Kidney glomerular epithelial cell (primary cell): Measurements from ENCODE around the gene FBXO39.
"Not testable (repeated sequence)": the region's sequence is repeated elsewhere in the genome, so short reads cannot be mapped to it uniquely, and the experiment has no call there.

Experiments used
- DNase-seq: peaks from one replicate; lab custom pipeline; 2025; lab: John Stamatoyannopoulos, UW

The FBXO39 gene

DNA sequence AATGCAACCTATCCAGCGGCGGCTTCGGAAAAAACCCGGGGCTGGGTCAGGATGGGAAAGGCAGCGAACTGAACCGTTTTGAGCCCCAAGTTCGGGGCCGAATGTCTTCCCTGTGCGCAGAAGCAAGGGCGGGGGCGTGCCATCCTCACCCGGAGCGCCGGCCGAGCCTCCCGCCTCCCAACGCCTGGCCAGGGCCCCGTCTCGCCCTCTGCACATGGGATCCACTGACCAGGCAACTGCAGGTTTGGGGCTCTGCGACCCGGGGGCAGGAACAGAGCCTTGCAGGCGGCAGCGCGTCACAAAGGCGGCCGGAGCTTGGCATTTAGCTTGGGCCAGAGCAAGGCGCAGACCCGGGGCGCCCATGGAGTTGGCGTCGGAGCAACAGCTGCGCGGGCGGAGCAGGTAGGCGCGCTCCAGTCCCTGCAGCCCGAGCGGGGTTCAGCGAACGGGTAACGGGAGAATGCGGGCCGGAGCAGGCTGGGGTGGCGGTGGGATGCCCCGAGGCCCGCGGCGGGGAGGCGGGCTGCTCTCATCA lies at the start of gene FBXO39:
FBXO39 (plus strand) TSS at position 345 of the 535 bp plus-strand sequence. CDS start 3,654 bp downstream, outside the sequence.
- DNase-seq, result no peak

DNA sequence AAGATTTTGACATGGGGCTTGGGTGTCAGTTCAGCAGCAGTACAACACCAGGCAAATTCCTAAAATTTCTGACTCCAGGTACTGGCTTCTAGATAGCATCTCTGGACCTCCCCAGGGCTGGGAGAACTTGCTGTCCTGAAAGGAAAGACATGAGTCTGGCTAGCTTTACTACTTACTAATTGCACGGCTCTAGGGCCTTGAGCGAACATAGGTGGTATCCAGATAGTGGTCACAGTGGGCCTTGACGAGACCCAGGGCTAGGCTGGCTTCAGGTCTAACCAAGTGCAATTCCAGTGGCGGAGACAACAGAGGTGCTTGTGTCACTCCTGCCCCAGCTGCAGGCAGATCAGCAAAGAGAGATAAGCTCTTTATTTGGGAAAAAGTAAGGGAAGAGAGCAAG lies 46.5 kb upstream of the FBXO39 start:
- DNase-seq, result no peak

DNA sequence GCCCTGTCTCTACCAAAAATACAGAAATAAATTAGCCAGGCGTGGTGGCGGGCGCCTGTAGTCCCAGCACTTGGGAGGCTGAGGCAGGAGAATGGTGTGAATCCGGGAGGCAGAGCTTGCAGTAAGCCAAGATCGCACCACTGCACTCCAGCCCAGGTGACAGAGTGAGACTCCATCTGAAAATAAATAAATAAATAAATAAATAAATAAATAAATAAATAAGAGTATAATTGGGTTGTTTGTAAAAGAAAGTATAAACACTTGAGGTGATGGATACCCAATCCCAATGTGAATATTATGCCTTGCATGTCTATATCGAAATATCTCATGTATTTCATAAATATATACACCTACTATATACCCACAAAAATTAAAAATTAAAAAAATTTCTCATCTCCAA lies 29.4 kb upstream of the FBXO39 start:
- not testable (repeated sequence) for DNase-seq

DNA sequence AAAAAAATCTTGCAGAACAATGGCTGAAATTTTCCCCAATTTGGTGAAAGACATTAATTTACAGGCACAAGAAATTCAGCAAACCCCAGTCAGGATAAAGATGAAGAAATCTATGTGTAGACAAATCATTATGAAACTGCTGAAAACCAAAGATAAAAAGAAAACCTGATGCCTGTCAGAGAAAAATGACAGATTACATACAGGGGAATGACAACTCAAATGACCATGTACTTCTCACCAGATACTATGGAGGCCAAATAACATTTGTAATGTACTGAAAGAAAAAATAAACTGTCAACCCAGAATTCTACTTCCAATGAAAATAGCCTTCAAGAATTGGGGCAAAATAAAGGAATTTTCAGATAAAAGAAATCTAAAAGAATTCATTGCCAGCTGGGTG lies 27.4 kb upstream of the FBXO39 start:
- no peak for DNase-seq

DNA sequence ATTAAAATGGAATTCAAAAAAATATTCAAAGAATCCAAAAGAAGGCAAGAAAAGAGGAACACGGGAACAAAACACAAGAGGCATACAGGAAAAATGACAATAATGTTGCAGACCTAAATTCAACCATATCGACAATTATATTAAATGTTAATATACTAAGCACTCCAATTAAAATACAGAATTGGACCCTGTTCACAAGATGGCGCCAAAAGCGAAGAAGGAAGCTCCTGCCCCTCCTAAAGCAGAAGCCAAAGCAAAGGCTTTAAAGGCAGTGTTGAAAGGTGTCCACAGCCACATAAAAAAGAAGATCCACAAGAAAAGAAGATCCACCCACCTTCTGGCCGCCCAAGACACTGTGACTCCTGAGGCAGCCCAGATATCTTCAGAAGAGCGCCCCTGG lies 26.5 kb upstream of the FBXO39 start:
- DNase-seq, result no peak

DNA sequence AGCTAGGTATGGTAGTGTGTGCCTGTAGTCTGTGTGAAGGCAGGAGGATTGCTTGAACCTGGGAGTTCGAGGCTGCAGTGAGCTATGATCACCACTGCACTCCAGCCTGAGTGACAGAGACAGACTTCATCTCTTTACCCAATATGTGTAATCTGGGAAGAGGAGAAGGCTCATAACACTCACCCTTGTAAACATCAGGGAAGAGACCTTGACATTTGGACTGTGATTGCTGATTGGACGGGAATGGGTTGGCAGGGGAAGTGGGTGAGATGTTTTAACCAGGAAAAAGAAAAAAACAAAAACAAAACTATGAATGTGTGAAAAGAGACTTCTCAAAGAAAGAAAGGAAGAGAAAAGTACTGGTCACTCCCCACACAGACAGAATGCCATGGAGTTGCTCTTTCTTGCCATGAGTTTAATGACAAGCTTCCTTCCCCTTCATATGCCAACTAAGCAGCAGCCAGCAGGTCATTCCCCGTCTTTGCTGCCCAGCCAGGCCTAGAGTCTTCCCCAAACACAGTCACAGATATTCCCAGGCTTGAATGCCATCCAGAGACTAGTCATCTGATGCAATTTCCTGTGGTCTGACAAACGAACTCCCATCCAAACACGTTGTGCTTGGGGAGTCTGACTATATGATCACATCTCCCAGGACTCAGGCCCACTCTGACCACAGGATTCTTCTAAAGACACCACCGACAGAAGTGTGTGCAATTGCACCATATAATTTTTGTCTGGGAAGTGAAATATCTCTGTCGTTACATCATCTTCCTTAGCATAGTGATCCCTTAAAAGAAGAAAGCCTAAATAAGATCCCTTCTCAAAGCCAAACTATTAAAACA lies 23.7 kb upstream of the FBXO39 start:
- DNase-seq, result peak; percentile 93

DNA sequence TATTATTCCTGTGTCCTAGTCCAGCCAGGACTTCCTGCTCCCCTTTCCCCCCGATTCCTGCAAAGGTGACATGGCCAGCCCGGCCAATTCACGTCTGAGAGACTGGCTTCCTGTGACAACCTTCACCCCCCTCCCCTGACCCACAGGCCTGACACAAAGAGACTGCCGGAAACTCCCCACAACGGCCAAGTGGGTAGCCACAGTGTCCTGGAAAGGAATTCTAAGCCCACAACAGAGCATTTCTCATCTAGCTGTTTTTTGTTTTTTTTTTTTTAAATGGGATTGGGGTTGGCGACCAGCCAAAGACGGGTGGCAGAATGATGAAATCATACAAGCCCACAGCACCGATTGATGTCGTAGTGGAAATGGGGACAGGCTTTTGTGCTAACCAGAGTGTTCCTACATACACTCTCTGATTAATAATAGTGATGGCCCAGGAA lies 23.0 kb upstream of the FBXO39 start:
- DNase-seq, result peak; percentile 67

DNA sequence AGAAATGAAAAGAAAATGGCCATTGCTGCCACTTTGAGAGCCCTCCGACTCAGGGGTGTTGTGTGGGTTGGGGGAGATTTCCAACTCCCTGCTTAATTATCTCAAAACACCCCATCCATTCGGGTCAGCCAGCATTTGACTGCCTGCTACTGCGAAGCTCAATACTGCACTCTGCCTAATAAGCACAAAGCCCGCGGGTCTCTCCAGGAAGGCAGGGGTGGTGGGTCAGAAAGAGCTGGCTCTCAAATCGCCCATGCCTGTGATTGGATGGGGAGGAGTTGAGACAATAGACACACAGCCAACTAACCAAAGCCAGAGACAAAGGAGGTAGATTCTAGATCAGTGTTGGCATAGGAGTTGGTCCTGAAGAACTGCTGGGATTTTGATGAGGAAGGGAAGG lies 22.5 kb upstream of the FBXO39 start:
- no peak for DNase-seq

DNA sequence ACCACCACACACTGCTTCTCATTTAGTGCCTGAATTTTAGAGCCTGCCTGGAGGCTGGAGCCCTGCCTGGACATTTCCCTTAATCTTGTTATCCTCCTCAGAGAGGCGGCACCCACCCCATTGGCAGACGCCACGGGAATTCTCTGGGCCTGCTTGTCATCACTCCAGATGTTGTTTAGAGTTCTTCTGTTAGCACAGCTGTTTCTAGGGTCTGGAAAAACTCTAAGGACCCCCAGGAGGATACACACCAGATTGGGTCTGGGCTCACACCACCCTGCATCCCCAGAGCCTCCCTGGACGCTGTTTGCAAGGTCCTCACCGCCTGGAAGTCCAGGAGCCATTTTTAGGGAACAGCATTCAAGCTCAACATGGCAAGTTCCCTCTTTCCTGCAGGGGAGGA lies 20.7 kb upstream of the FBXO39 start:
- no peak for DNase-seq

DNA sequence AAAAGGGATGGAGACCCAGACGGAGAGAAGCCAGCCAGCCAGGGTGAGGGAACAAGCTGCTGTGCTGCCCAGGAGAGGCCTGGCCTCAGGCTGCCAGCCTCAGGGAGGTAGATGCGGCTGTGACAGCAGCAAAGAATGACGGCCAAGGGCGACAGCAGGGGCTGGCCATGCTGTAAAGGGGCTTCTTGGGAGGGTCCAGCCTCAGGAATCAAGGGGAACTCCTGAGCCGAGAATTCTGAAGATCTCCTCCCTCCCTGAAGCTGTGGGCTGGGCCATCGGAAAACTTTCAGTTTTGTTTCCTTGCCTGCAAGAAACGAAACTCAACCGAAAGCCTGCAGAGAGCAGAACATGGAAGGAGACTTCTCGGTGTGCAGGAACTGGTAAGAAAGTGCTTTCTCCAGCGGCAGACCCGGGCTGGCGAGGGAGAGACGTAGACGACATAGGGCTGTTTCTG lies 20.3 kb upstream of the FBXO39 start, which contains the start of gene XAF1:
XAF1 (plus strand) TSS at position 316 of the 454 bp plus-strand sequence; CDS start at position 349, 33 bp downstream.
- DNase-seq, result no peak

DNA sequence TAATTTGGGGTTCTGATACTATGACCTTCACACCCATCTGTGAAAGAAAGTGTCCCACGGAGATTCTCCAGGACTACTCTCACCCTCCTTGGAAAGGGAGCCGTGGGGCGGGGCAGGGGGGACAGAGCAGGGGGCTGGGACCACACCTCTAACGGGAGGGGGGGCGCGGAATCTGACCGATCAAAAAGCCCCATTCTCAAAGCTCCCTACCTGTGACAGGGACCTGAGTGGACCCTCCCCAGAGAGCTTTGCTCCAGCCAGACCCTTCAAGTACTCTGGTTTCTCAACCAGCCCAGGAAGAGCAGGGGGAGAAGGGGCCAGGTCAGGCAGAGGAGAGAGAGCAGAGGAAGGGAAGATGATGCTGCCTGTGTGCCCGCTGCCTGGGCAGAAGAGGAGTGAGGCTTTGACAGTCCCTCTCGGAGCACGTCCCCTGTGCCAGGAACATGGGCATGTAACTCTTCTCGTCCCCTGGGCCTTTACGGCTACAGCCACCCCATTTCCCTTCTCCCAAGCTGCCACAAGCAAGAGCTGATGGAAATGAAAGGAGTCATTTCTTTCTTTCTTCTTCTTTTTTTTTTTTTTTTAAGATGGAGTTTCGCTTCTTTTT lies 19.5 kb upstream of the FBXO39 start:
- DNase-seq, result no peak

DNA sequence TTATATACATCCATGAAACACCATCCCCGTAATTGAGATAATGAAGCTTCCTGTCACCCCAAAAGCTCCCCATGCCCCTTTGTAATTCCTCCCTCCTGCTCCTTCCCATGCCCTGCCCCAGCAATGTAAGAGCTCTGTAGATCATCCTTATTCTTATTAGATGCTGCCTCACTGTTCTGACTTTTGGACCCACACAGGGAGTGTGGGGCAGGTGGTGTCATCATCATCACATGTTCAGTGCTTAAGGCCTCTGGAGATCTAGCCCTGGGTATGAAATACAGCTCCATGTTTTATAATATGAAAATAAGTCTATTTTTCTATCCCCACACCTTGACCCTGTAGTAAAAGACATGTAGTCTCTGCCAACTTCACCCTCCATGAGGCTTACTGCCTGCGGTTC lies 18.3 kb upstream of the FBXO39 start:
- no peak for DNase-seq

DNA sequence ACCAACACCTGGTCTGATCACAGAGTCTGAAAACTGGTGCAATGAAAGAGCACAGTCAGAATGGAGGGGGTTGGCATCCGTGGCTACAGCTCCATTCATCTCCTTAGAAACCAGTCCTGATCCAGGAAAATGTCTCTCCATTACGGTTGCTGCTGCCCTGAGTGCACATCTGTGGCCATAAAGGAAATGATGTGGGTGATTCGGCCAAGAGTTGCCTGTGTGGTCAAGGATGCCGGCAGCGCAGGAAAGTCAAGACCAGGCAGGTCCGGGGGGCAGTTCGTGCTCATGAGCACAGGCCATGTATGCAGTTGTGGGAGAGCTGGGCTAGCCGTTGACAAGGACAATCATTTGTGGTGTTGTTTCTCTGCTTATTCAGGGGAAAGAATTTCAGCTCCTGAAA lies 14.2 kb upstream of the FBXO39 start:
- no peak for DNase-seq

DNA sequence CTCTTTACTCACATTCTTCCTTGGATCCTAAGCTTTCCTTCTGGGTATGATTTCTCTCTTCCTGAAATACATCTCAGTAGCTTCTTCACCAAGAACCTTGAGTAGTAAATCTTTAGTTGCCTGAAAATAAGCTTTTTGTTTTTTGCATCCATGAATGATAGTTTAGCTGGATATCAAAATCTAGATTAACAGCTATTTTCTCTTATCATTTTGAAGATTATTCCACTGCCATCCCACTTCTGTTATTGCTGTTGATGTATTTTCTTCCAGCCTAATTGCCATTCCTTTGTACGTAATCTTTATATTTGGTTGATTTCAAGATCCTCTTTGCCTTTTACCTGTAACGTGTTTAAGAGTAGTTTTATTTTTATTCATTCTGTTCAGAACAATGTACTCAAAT lies 7.6 kb upstream of the FBXO39 start:
- DNase-seq, result no peak

DNA sequence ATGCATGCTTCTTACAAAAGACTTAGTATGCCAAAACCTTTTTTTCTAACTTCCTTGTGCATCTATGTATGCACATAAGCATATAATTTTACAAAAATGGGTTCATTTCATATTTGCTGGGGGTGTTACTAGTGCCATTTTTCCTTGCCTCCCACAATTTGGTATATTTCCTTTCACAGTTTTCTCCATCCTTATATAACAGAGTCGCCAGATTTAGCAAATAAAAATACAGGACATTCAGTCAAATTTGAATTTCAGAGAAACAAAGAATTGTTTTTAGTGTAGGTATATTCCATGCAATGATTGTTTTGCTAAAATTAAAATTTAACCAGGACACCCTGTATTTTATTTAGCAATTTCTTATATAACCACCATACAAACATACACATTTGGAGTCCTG lies 4.0 kb upstream of the FBXO39 start:
- no peak for DNase-seq

DNA sequence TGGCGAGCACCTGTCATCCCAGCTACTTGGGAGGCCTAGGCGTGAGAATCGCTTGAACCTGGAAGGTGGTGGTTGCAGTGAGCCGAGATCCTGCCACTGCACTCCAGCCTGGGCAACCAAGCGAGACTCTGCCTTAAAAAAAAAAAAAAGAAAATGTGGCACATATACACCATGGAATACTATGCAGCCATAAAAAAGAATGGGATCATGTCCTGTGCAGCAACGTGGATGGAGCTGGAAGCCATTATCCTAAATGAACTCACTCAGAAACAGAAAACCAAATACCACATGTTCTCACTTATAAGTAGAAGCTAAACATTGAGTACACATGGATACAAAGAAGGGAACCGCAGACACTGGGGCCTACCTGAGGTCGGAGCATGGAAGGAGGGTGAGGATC lies 1.1 kb upstream of the FBXO39 start:
- not testable (repeated sequence) for DNase-seq

DNA sequence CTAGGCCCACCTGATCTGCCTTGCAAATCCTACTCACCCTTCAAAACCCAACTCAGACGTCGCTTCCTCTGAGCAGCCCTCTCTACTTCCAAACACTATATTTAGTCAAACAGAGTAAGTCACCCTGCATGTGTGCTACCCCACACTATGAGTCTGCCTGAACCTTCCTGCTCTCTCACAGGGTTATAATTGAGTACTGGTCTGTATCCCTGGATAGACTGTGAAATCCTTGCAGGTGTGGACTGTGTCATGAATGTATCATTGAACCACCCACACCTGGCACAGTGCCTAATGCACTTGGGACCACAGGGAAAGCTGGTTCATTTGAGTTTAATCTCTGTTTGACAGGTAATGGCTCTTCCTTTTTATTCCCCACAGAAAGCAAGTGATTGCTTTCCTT lies 3.4 kb downstream of the FBXO39 start:
- no peak for DNase-seq

DNA sequence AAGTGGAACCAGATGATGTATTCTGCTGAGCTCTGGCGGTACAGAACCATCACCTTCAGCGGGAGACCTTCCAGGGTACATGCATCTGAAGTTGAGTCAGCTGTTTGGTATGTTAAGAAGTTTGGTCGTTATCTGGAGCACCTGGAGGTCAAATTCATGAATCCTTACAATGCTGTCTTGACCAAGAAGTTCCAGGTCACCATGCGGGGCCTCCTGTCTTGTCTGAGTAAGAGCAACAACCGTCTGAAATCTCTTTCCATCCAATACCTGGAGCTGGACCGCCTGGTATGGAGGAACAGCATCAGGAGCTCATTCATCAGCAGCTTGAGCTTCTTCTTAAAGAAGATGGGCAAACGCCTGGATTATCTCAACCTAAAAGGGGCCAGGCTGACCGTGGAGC lies 4.0 kb downstream of the FBXO39 start:
- no peak for DNase-seq

DNA sequence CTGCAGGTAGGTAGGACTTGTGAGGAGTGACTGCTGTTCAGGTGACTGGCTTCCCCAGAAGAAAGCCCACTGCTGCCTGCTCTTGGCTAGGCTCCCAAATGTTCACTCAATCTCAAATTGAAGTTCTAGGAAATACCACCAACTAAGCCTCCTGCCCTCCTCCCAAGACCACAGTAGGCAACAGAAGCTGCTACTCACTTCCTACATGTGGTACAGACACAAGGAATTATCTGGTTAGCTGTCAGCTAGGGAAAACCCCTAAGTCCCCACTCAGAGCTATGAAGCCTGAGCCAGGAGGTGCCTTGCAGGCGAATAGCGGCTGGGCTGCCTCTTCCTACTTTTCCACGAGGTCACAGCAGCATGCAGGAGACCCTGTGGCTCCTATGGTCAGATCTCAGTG lies 4.9 kb downstream of the FBXO39 start:
- DNase-seq, result no peak

DNA sequence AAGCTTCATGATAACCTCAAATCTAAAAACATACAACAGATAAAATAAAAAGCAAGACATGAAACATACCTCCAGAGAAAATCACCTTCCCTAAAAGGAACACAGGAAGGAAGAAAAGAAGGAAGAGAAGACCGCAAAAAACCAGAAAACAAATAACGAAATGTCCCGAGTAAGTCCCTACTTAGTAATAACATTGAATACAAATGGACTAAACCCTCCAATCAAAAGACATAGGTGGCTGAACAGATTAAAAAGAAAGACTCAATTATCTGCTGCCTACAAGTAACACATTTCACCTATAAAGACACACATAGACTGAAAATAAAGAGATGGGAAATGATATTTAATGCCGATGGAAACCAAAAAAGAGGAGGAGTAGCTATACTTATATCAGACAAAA lies 6.2 kb downstream of the FBXO39 start:
- no peak for DNase-seq

DNA sequence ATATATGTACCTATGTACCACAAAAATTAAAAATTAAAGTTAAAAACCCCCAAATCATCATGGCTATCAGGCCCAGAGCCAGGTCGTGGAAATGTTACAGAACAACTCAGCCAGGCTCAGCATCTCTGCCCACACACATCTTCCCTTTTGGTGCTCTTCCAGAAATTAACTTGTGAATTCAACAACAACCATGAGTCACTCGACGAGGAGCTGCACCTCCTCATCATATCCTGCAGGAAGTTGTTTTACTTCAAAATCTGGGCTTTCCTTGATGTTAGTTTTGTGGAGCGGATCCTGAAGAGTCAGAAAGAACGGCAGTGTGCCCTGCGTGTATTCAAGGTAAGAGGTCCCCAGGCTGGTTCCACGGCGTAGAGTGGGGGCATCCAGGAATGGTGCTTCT lies 10.6 kb downstream of the FBXO39 start:
- DNase-seq, result peak; percentile 19

DNA sequence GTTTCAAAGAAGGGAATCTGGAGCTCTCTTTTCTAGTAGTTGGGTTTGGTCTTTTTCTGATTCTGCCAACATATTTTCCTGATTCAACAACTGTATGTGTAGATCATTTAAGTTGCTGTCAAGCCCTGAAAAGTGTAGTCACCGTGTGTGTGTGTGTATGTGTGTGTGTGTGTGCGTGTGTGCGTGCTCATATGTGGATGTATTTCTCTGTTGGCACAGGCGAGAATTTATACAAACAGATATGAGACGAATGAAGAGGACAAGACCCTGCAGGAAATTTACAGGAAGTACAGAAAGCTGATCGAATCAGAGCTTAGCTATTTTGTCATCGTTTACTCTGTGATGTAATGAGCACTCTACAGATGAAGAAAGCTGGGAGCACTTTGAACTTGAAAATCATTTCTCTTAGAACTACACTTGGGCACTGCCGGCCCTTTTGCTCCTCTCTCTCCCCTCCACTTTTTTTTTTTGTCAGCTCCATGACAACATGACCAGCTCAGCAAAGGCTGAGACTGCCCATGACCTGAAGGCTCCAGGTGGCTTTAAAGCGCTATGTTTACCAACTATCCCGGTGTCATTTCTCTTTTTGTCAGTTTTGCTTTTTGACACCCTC lies 11.2 kb downstream of the FBXO39 start:
- no peak for DNase-seq

DNA sequence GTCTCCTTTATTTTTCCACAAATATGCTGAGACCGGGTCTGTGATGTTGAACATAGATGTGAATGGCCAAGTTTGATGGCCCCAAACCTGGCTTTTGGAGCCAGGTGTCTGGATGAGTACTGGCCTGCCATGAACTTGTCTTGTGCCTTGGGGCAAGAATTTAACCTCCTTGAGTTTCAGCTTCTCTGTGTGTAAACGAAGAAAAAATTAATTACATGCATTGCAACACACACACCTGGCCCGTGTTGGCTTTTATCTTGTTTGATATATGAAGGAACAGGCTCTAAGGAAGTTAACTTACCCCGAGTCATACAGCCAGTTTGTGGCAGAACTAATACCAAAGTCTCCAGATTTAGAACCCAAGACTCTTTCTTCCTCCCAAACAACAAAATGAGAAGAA lies 13.1 kb downstream of the FBXO39 start:
- no peak for DNase-seq
